ENCODE data around the gene CTIF.
A peak's percentile ranks its signal among the peaks of the same experiment; 100 is the strongest.

CTIF gene

GRCh38 chr18:48557640-48558174, 18.9 kb downstream of the CTIF start:
- Histone ChIP-seq H3K27ac (ENCODE audit: insufficient read depth in 1 of 2, low read depth in 1 of 2, low read length in 2 of 2, poor library complexity in 1 of 2, severe bottlenecking in 2 of 2) (no peak overlapping the region), H3K27me3 (replicated peaks in 2 of 5; ENCODE audit: control insufficient read depth in 4 of 5, insufficient read depth in 5 of 5, low read length in 4 of 5) (no peaks in the 10 kb centered on the region), H3K4me3 (ENCODE audit: control insufficient read depth in 1 of 7, extremely low read depth in 1 of 7, insufficient read depth in 4 of 7, low read depth in 2 of 7, low read length in 6 of 7) (no peak overlapping the region), H3K36me3 (ENCODE audit: control insufficient read depth in 4 of 4, insufficient read depth in 4 of 4, low read length in 3 of 4) (peaks cover 0 to 6% (median 0%) of the 10 kb centered on the region in 4 experiments), H3K4me1 (ENCODE audit: control extremely low read depth in 1 of 4, control insufficient read depth in 4 of 4, insufficient read depth in 4 of 4, low read length in 3 of 4) (peaks cover 0 to 13% (median under 1%) of the 10 kb centered on the region in 4 experiments), H3K9me3 (ENCODE audit: control extremely low read depth in 1 of 5, control insufficient read depth in 4 of 5, insufficient read depth in 2 of 5, low read depth in 1 of 5, low read length in 4 of 5) (peaks cover 0 to 4% (median 0%) of the 10 kb centered on the region in 5 experiments)
- ChIA-PET CTCF (no interaction called here), POLR2A (no interaction called here)
- DNase-seq = no peak
- WGBS (ENCODE audit: insufficient coverage) = 100% methylated on average over 1 of the region's 2 CpGs

GRCh38 chr18:48558248-48558647, 19.4 kb downstream of the CTIF start:
- CTCF ChIA-PET = no interaction called here
- Histone ChIP-seq H3K4me3 (ENCODE audit: control insufficient read depth in 1 of 7, extremely low read depth in 1 of 7, insufficient read depth in 4 of 7, low read depth in 2 of 7, low read length in 6 of 7) (no peak overlapping the region), H3K9me3 (ENCODE audit: control extremely low read depth in 1 of 5, control insufficient read depth in 4 of 5, insufficient read depth in 2 of 5, low read depth in 1 of 5, low read length in 4 of 5) (peaks cover 0 to 4% (median 0%) of the 10 kb centered on the region in 5 experiments), H3K36me3 (ENCODE audit: control insufficient read depth in 4 of 4, insufficient read depth in 4 of 4, low read length in 3 of 4) (peaks cover 0 to 6% (median 0%) of the 10 kb centered on the region in 4 experiments), H3K27ac (ENCODE audit: insufficient read depth in 1 of 2, low read depth in 1 of 2, low read length in 2 of 2, poor library complexity in 1 of 2, severe bottlenecking in 2 of 2) (no peak overlapping the region), H3K27me3 (replicated peaks in 2 of 5; ENCODE audit: control insufficient read depth in 4 of 5, insufficient read depth in 5 of 5, low read length in 4 of 5) (no peaks in the 10 kb centered on the region), H3K4me1 (ENCODE audit: control extremely low read depth in 1 of 4, control insufficient read depth in 4 of 4, insufficient read depth in 4 of 4, low read length in 3 of 4) (peaks cover 0 to 18% (median 5%) of the 10 kb centered on the region in 4 experiments)
- POLR2A ChIA-PET = no interaction called here
- no peak for DNase-seq
- 100% methylated on average over 1 of the region's 2 CpGs for WGBS (ENCODE audit: insufficient coverage)

- Histone ChIP-seq H3K27ac (ENCODE audit: insufficient read depth in 1 of 2, low read depth in 1 of 2, low read length in 2 of 2, poor library complexity in 1 of 2, severe bottlenecking in 2 of 2) (no peak overlapping the region), H3K4me1 (ENCODE audit: control extremely low read depth in 1 of 4, control insufficient read depth in 4 of 4, insufficient read depth in 4 of 4, low read length in 3 of 4) (peaks cover 0 to 34% (median 9%) of the 10 kb centered on the region in 4 experiments), H3K4me3 (ENCODE audit: control insufficient read depth in 1 of 7, extremely low read depth in 1 of 7, insufficient read depth in 4 of 7, low read depth in 2 of 7, low read length in 6 of 7) (no peak overlapping the region), H3K36me3 (ENCODE audit: control insufficient read depth in 4 of 4, insufficient read depth in 4 of 4, low read length in 3 of 4) (peaks cover 0 to 6% (median 0%) of the 10 kb centered on the region in 4 experiments), H3K27me3 (replicated peaks in 2 of 5; ENCODE audit: control insufficient read depth in 4 of 5, insufficient read depth in 5 of 5, low read length in 4 of 5) (no peaks in the 10 kb centered on the region), H3K9me3 (ENCODE audit: control extremely low read depth in 1 of 5, control insufficient read depth in 4 of 5, insufficient read depth in 2 of 5, low read depth in 1 of 5, low read length in 4 of 5) (peaks cover 0 to 4% (median 0%) of the 10 kb centered on the region in 5 experiments)
- CTCF ChIA-PET = interaction anchor here (0.9 to 1.5 kb wide), 2 partner anchors 14 to 30 kb away, joined by 3 to 4 read pairs; no protein-coding TSS in a partner anchor
- POLR2A ChIA-PET = no interaction called here
- 98% methylated on average over 6 of the region's 7 CpGs for WGBS (ENCODE audit: insufficient coverage)
- DNase-seq = no peak
Measured at GRCh38 chr18:48560491-48560890, 21.7 kb downstream of the CTIF start.

GRCh38 chr18:48562075-48562474, 23.2 kb downstream of the CTIF start:
- H3K4me1 ChIP-seq (ENCODE audit: control extremely low read depth in 1 of 4, control insufficient read depth in 4 of 4, insufficient read depth in 4 of 4, low read length in 3 of 4) = peaks cover 0 to 48% (median 9%) of the 10 kb centered on the region in 4 experiments
- DNase-seq = no peak
- H3K4me3 ChIP-seq (ENCODE audit: control insufficient read depth in 1 of 7, extremely low read depth in 1 of 7, insufficient read depth in 4 of 7, low read depth in 2 of 7, low read length in 6 of 7) = no peak overlapping the region
- ChIA-PET POLR2A (no interaction called here), CTCF (interaction anchor here (1.5 to 2.5 kb wide), 3 partner anchors 23 to 44 kb away, joined by 3 to 7 read pairs (median 4); no protein-coding TSS in a partner anchor)
- H3K27ac ChIP-seq (ENCODE audit: insufficient read depth in 1 of 2, low read depth in 1 of 2, low read length in 2 of 2, poor library complexity in 1 of 2, severe bottlenecking in 2 of 2) = no peak overlapping the region
- peaks cover 0 to 4% (median 0%) of the 10 kb centered on the region in 5 experiments for H3K9me3 ChIP-seq (ENCODE audit: control extremely low read depth in 1 of 5, control insufficient read depth in 4 of 5, insufficient read depth in 2 of 5, low read depth in 1 of 5, low read length in 4 of 5)
- peaks cover 0 to 6% (median 0%) of the 10 kb centered on the region in 4 experiments for H3K36me3 ChIP-seq (ENCODE audit: control insufficient read depth in 4 of 4, insufficient read depth in 4 of 4, low read length in 3 of 4)
- no peaks in the 10 kb centered on the region for H3K27me3 ChIP-seq (replicated peaks in 2 of 5; ENCODE audit: control insufficient read depth in 4 of 5, insufficient read depth in 5 of 5, low read length in 4 of 5)

GRCh38 chr18:48563027-48563426, 24.2 kb downstream of the CTIF start:
- Histone ChIP-seq H3K4me1 (ENCODE audit: control extremely low read depth in 1 of 4, control insufficient read depth in 4 of 4, insufficient read depth in 4 of 4, low read length in 3 of 4) (peaks cover 0 to 52% (median 9%) of the 10 kb centered on the region in 4 experiments), H3K36me3 (ENCODE audit: control insufficient read depth in 4 of 4, insufficient read depth in 4 of 4, low read length in 3 of 4) (peaks cover 0 to 3% (median 0%) of the 10 kb centered on the region in 4 experiments), H3K4me3 (ENCODE audit: control insufficient read depth in 1 of 7, extremely low read depth in 1 of 7, insufficient read depth in 4 of 7, low read depth in 2 of 7, low read length in 6 of 7) (no peak overlapping the region), H3K9me3 (ENCODE audit: control extremely low read depth in 1 of 5, control insufficient read depth in 4 of 5, insufficient read depth in 2 of 5, low read depth in 1 of 5, low read length in 4 of 5) (peaks cover 0 to 4% (median 0%) of the 10 kb centered on the region in 5 experiments), H3K27ac (ENCODE audit: insufficient read depth in 1 of 2, low read depth in 1 of 2, low read length in 2 of 2, poor library complexity in 1 of 2, severe bottlenecking in 2 of 2) (no peak overlapping the region), H3K27me3 (replicated peaks in 2 of 5; ENCODE audit: control insufficient read depth in 4 of 5, insufficient read depth in 5 of 5, low read length in 4 of 5) (no peaks in the 10 kb centered on the region)
- WGBS (ENCODE audit: insufficient coverage) = 100% methylated on average over 2 of the region's 2 CpGs
- ChIA-PET POLR2A (no interaction called here), CTCF (interaction anchor here (1.4 to 2.5 kb wide), 3 partner anchors 11 to 43 kb away, joined by 3 to 7 read pairs (median 3); no protein-coding TSS in a partner anchor)
- DNase-seq = peak in 1 of 3 donors; percentile 49

- WGBS (ENCODE audit: insufficient coverage) = 100% methylated on average over 4 of the region's 8 CpGs
- peaks cover 0 to 52% (median 9%) of the 10 kb centered on the region in 4 experiments for H3K4me1 ChIP-seq (ENCODE audit: control extremely low read depth in 1 of 4, control insufficient read depth in 4 of 4, insufficient read depth in 4 of 4, low read length in 3 of 4)
- H3K9me3 ChIP-seq (ENCODE audit: control extremely low read depth in 1 of 5, control insufficient read depth in 4 of 5, insufficient read depth in 2 of 5, low read depth in 1 of 5, low read length in 4 of 5) = peaks cover 0 to 4% (median 0%) of the 10 kb centered on the region in 5 experiments
- CTCF ChIA-PET = interaction anchor here (1.1 to 1.4 kb wide), 3 partner anchors 12 to 75 kb away, joined by 3 to 4 read pairs (median 3); no protein-coding TSS in a partner anchor
- H3K27ac ChIP-seq (ENCODE audit: insufficient read depth in 1 of 2, low read depth in 1 of 2, low read length in 2 of 2, poor library complexity in 1 of 2, severe bottlenecking in 2 of 2) = no peak overlapping the region
- no peak for DNase-seq
- POLR2A ChIA-PET = interaction anchor here (0.6 kb wide), 1 partner anchor 582 kb away, joined by 3 read pairs; no protein-coding TSS in a partner anchor
- peaks cover 0 to 3% (median 0%) of the 10 kb centered on the region in 4 experiments for H3K36me3 ChIP-seq (ENCODE audit: control insufficient read depth in 4 of 4, insufficient read depth in 4 of 4, low read length in 3 of 4)
- no peak overlapping the region for H3K4me3 ChIP-seq (ENCODE audit: control insufficient read depth in 1 of 7, extremely low read depth in 1 of 7, insufficient read depth in 4 of 7, low read depth in 2 of 7, low read length in 6 of 7)
- H3K27me3 ChIP-seq (replicated peaks in 2 of 5; ENCODE audit: control insufficient read depth in 4 of 5, insufficient read depth in 5 of 5, low read length in 4 of 5) = no peaks in the 10 kb centered on the region
Measured at GRCh38 chr18:48564139-48564538, 25.3 kb downstream of the CTIF start.

- ChIA-PET POLR2A (no interaction called here), CTCF (interaction anchor here (1.2 kb wide), 2 partner anchors 9 to 35 kb away, joined by 4 read pairs; no protein-coding TSS in a partner anchor)
- Histone ChIP-seq H3K27me3 (replicated peaks in 2 of 5; ENCODE audit: control insufficient read depth in 4 of 5, insufficient read depth in 5 of 5, low read length in 4 of 5) (no peaks in the 10 kb centered on the region), H3K36me3 (ENCODE audit: control insufficient read depth in 4 of 4, insufficient read depth in 4 of 4, low read length in 3 of 4) (no peaks in the 10 kb centered on the region), H3K27ac (ENCODE audit: insufficient read depth in 1 of 2, low read depth in 1 of 2, low read length in 2 of 2, poor library complexity in 1 of 2, severe bottlenecking in 2 of 2) (no peak overlapping the region), H3K9me3 (ENCODE audit: control extremely low read depth in 1 of 5, control insufficient read depth in 4 of 5, insufficient read depth in 2 of 5, low read depth in 1 of 5, low read length in 4 of 5) (no peaks in the 10 kb centered on the region), H3K4me1 (ENCODE audit: control extremely low read depth in 1 of 4, control insufficient read depth in 4 of 4, insufficient read depth in 4 of 4, low read length in 3 of 4) (peaks cover 0 to 52% (median 9%) of the 10 kb centered on the region in 4 experiments), H3K4me3 (ENCODE audit: control insufficient read depth in 1 of 7, extremely low read depth in 1 of 7, insufficient read depth in 4 of 7, low read depth in 2 of 7, low read length in 6 of 7) (no peak overlapping the region)
- DNase-seq = peak in 1 of 3 donors; percentile 28
- whole genome bisulfite sequencing (ENCODE audit: insufficient coverage) = 75% methylated on average over 8 of the region's 10 CpGs
Measured at GRCh38 chr18:48565105-48565504, 26.3 kb downstream of the CTIF start.
